ENCODE measurements around the gene TMEM254. TPM values are rescaled to one million over a fixed set of nuclear protein-coding genes. Genes with fewer than 3 reads are reported as not detected.

TMEM254 gene
- total and polyA plus RNA-seq, 7 experiments from 2014 or later = 7.3 to 44.5 (median 17.4) TPM

- Histone ChIP-seq H3K9me3 (ENCODE audit: control insufficient read depth in 2 of 3, low read length in 3 of 3) (no peaks in the 10 kb centered on the region), H3K27me3 (ENCODE audit: control insufficient read depth in 2 of 2, insufficient read depth in 2 of 2, low read length in 2 of 2) (peaks cover 0 to 3% of the 10 kb centered on the region in 2 donors), H3K4me3 (ENCODE audit: low read length) (no peak overlapping the region), H3K36me3 (ENCODE audit: control insufficient read depth in 2 of 3, insufficient read depth in 3 of 3, low read length in 3 of 3) (no peaks in the 10 kb centered on the region), H3K27ac (ENCODE audit: low read depth, low read length) (no peak overlapping the region), H3K4me1 (ENCODE audit: control insufficient read depth in 2 of 2, insufficient read depth in 2 of 2, low read length in 2 of 2) (no peaks in the 10 kb centered on the region)
- DNase-seq (no peak), ATAC-seq (no peak)
- H3K4me1 Mint-ChIP-seq = peaks cover 0 to 7% (median 4%) of the 10 kb centered on the region in 7 donors
- H3K9me3 Mint-ChIP-seq = peaks cover 0 to 1% (median 0%) of the 10 kb centered on the region in 11 donors
- H3K27me3 Mint-ChIP-seq = peaks cover 26 to 48% (median 33%) of the 10 kb centered on the region in 5 donors
- no peak overlapping the region for H3K27ac Mint-ChIP-seq
- ChIA-PET CTCF (no interaction called here), POLR2A (no interaction called here)
- no peak overlapping the region for H3K4me3 Mint-ChIP-seq
- intact Hi-C loops (cut with micrococcal nuclease) = no loop called here
- H3K36me3 Mint-ChIP-seq = no peaks in the 10 kb centered on the region
Observed at GRCh38 chr10:80136134-80136571, 57.7 kb downstream of the TMEM254 start.

DNA sequence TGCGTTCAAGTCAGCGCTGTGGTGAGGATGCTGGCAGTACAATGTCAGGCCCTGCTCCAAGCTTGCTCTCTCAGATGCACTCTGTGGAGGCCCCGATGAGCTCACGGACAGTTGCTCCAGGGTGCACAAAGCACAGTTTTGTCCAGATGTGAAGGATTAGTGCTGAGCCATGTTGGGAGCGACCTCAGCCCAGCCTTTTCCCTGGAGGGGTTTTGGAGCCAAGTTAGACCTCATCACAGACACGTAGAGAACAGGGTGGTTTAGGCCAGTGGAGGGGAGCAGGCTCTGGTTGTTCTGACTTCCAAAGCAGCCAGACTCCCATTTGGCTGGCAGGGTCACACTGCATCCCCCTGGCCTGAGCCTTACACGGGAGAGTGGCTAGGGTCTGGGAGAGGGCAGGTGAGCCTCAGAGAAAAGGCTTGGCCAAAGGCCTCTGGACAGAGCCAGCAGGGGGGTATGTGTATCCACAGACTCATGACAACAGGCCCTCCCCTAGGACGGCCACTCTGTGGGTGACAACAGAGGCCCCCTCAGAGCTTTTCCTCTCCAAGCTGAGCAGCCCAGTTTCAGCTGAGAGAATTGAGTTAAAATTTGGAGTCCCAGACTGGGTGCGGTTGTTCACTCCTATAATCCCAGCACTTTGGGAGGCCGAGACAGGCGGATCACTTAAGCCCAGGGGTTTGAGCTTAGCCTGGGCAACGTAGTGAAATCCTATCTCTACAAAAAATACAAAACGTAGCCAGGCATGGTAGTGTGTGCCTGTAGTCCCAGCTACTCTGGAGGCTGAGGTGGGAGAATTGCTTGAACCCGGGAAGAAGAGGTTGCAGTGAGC is 58.8 kb downstream of the TMEM254 start:
- Histone ChIP-seq H3K9me3 (ENCODE audit: control insufficient read depth in 2 of 3, low read length in 3 of 3) (no peaks in the 10 kb centered on the region), H3K4me3 (ENCODE audit: low read length) (no peak overlapping the region), H3K4me1 (ENCODE audit: control insufficient read depth in 2 of 2, insufficient read depth in 2 of 2, low read length in 2 of 2) (no peaks in the 10 kb centered on the region), H3K36me3 (ENCODE audit: control insufficient read depth in 2 of 3, insufficient read depth in 3 of 3, low read length in 3 of 3) (no peaks in the 10 kb centered on the region), H3K27me3 (ENCODE audit: control insufficient read depth in 2 of 2, insufficient read depth in 2 of 2, low read length in 2 of 2) (peaks cover 0 to 3% of the 10 kb centered on the region in 2 donors), H3K27ac (ENCODE audit: low read depth, low read length) (no peak overlapping the region)
- Mint-ChIP-seq H3K27ac (no peak overlapping the region), H3K27me3 (peaks cover 15 to 37% (median 25%) of the 10 kb centered on the region in 5 donors), H3K9me3 (peaks cover 0 to 1% (median 0%) of the 10 kb centered on the region in 11 donors), H3K4me1 (peaks cover 0 to 7% (median 4%) of the 10 kb centered on the region in 7 donors), H3K36me3 (no peaks in the 10 kb centered on the region), H3K4me3 (no peak overlapping the region)
- ATAC-seq = no peak
- CTCF ChIA-PET = interaction anchor here (0.7 to 0.8 kb wide), 2 partner anchors 51 to 942 kb away, joined by 3 read pairs; no protein-coding TSS in a partner anchor
- no peak for DNase-seq
- intact Hi-C loops (cut with micrococcal nuclease) = no loop called here
- POLR2A ChIA-PET = interaction anchor here (0.7 to 1.4 kb wide), 2 partner anchors 51 to 67 kb away, joined by 3 read pairs; no protein-coding TSS in a partner anchor

- POLR2A ChIA-PET = interaction anchor here (0.7 to 1.4 kb wide), 2 partner anchors 50 to 66 kb away, joined by 3 read pairs; no protein-coding TSS in a partner anchor
- DNase-seq (no peak), ATAC-seq (no peak)
- peaks cover 0 to 4% (median 2%) of the 10 kb centered on the region in 7 donors for H3K4me1 Mint-ChIP-seq
- Histone ChIP-seq H3K4me3 (ENCODE audit: low read length) (no peak overlapping the region), H3K9me3 (ENCODE audit: control insufficient read depth in 2 of 3, low read length in 3 of 3) (no peaks in the 10 kb centered on the region), H3K27me3 (ENCODE audit: control insufficient read depth in 2 of 2, insufficient read depth in 2 of 2, low read length in 2 of 2) (peaks cover 0 to 3% of the 10 kb centered on the region in 2 donors), H3K36me3 (ENCODE audit: control insufficient read depth in 2 of 3, insufficient read depth in 3 of 3, low read length in 3 of 3) (no peaks in the 10 kb centered on the region), H3K27ac (ENCODE audit: low read depth, low read length) (no peak overlapping the region), H3K4me1 (ENCODE audit: control insufficient read depth in 2 of 2, insufficient read depth in 2 of 2, low read length in 2 of 2) (no peaks in the 10 kb centered on the region)
- no peaks in the 10 kb centered on the region for H3K36me3 Mint-ChIP-seq
- no peak overlapping the region for H3K4me3 Mint-ChIP-seq
- intact Hi-C loops (cut with micrococcal nuclease) = no loop called here
- CTCF ChIA-PET = interaction anchor here (0.7 to 0.8 kb wide), 2 partner anchors 50 to 943 kb away, joined by 3 read pairs; no protein-coding TSS in a partner anchor
- no peak overlapping the region for H3K27ac Mint-ChIP-seq
- peaks cover 12 to 33% (median 22%) of the 10 kb centered on the region in 5 donors for H3K27me3 Mint-ChIP-seq
- peaks cover 0 to 1% (median 0%) of the 10 kb centered on the region in 11 donors for H3K9me3 Mint-ChIP-seq
Observed at GRCh38 chr10:80137920-80138319, 59.5 kb downstream of the TMEM254 start.

DNA sequence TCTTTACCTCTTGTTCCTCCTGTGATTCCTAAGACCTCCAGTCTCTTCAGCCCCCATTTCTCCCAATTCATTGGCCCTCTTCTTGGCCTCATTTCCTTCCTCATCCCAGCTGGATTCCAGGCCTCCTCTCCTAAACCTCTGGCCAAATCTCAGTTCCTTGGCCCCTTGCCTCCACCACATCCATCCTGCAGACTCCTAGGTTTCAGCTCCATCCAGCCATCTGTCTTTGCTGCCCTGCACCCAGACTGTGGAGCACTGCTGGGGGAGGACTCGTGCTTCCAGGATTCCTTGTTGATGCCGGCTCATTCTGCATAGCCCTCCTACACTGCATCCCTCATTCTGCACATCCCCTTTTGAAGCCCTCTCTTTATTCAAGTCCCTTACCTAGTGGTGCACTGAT is 60.8 kb downstream of the TMEM254 start:
- H3K36me3 Mint-ChIP-seq = no peaks in the 10 kb centered on the region
- ChIA-PET POLR2A (no interaction called here), CTCF (interaction anchor here (0.6 to 2.4 kb wide), 2 partner anchors 83 to 85 kb away, joined by 3 to 10 read pairs; no protein-coding TSS in a partner anchor)
- Histone ChIP-seq H3K4me1 (ENCODE audit: control insufficient read depth in 2 of 2, insufficient read depth in 2 of 2, low read length in 2 of 2) (peaks cover 0 to 6% of the 10 kb centered on the region in 2 donors), H3K4me3 (ENCODE audit: low read length) (no peak overlapping the region), H3K36me3 (ENCODE audit: control insufficient read depth in 2 of 3, insufficient read depth in 3 of 3, low read length in 3 of 3) (no peaks in the 10 kb centered on the region), H3K9me3 (ENCODE audit: control insufficient read depth in 2 of 3, low read length in 3 of 3) (no peaks in the 10 kb centered on the region), H3K27ac (ENCODE audit: low read depth, low read length) (no peak overlapping the region), H3K27me3 (ENCODE audit: control insufficient read depth in 2 of 2, insufficient read depth in 2 of 2, low read length in 2 of 2) (no peaks in the 10 kb centered on the region)
- ATAC-seq (no peak), DNase-seq (no peak)
- intact Hi-C loops (cut with micrococcal nuclease) = no loop called here
- peaks cover 0 to 2% (median 0%) of the 10 kb centered on the region in 11 donors for H3K9me3 Mint-ChIP-seq
- H3K4me1 Mint-ChIP-seq = peaks cover 0 to 8% (median 6%) of the 10 kb centered on the region in 7 donors
- no peak overlapping the region for H3K27ac Mint-ChIP-seq
- peaks cover 5 to 22% (median 10%) of the 10 kb centered on the region in 5 donors for H3K27me3 Mint-ChIP-seq
- H3K4me3 Mint-ChIP-seq = no peak overlapping the region

GRCh38 chr10:80140251-80140650 is 61.8 kb downstream of the TMEM254 start:
- Histone ChIP-seq H3K4me1 (ENCODE audit: control insufficient read depth in 2 of 2, insufficient read depth in 2 of 2, low read length in 2 of 2) (peaks cover 7 to 12% of the 10 kb centered on the region in 2 donors), H3K27me3 (ENCODE audit: control insufficient read depth in 2 of 2, insufficient read depth in 2 of 2, low read length in 2 of 2) (no peaks in the 10 kb centered on the region), H3K4me3 (ENCODE audit: low read length) (no peak overlapping the region), H3K27ac (ENCODE audit: low read depth, low read length) (no peak overlapping the region), H3K9me3 (ENCODE audit: control insufficient read depth in 2 of 3, low read length in 3 of 3) (no peaks in the 10 kb centered on the region), H3K36me3 (ENCODE audit: control insufficient read depth in 2 of 3, insufficient read depth in 3 of 3, low read length in 3 of 3) (no peaks in the 10 kb centered on the region)
- DNase-seq (no peak), ATAC-seq (no peak)
- CTCF ChIA-PET = interaction anchor here (1.1 to 2.4 kb wide), 2 partner anchors 22 to 82 kb away, joined by 3 to 10 read pairs; no protein-coding TSS in a partner anchor
- Mint-ChIP-seq H3K4me1 (peaks cover 8 to 17% (median 14%) of the 10 kb centered on the region in 7 donors), H3K27ac (peak overlapping the region in 2 of 9 donors; percentile 11), H3K4me3 (no peak overlapping the region), H3K9me3 (peaks cover 0 to 5% (median 0%) of the 10 kb centered on the region in 11 donors), H3K36me3 (no peaks in the 10 kb centered on the region), H3K27me3 (peaks cover 0 to 16% (median 5%) of the 10 kb centered on the region in 5 donors)
- POLR2A ChIA-PET = interaction anchor here (1.0 kb wide), 1 partner anchor 68 kb away, joined by 3 read pairs; no protein-coding TSS in a partner anchor
- intact Hi-C loops (cut with micrococcal nuclease) = loop anchor here in 1 of 2 donors (5.0 kb wide), 1 partner anchor 63 kb away; the partner anchor contains the start of gene TMEM254

GRCh38 chr10:80141696-80142460 is 63.4 kb downstream of the TMEM254 start:
- peak overlapping the region in 1 of 10 donors; percentile 39 for H3K4me3 Mint-ChIP-seq
- no peak overlapping the region for H3K4me3 ChIP-seq (ENCODE audit: low read length)
- POLR2A ChIA-PET = no interaction called here
- peaks cover 0 to 16% (median 5%) of the 10 kb centered on the region in 5 donors for H3K27me3 Mint-ChIP-seq
- ATAC-seq (no peak), DNase-seq (no peak)
- H3K36me3 Mint-ChIP-seq = no peaks in the 10 kb centered on the region
- H3K27ac ChIP-seq (ENCODE audit: low read depth, low read length) = no peak overlapping the region
- peaks cover 7 to 12% of the 10 kb centered on the region in 2 donors for H3K4me1 ChIP-seq (ENCODE audit: control insufficient read depth in 2 of 2, insufficient read depth in 2 of 2, low read length in 2 of 2)
- H3K27me3 ChIP-seq (ENCODE audit: control insufficient read depth in 2 of 2, insufficient read depth in 2 of 2, low read length in 2 of 2) = no peaks in the 10 kb centered on the region
- no peaks in the 10 kb centered on the region for H3K9me3 ChIP-seq (ENCODE audit: control insufficient read depth in 2 of 3, low read length in 3 of 3)
- CTCF ChIA-PET = interaction anchor here (0.7 to 3.1 kb wide), 3 partner anchors 25 to 95 kb away, joined by 3 to 52 read pairs (median 3); no protein-coding TSS in a partner anchor
- H3K4me1 Mint-ChIP-seq = peaks cover 14 to 25% (median 23%) of the 10 kb centered on the region in 7 donors
- H3K9me3 Mint-ChIP-seq = peaks cover 0 to 5% (median 0%) of the 10 kb centered on the region in 11 donors
- no peaks in the 10 kb centered on the region for H3K36me3 ChIP-seq (ENCODE audit: control insufficient read depth in 2 of 3, insufficient read depth in 3 of 3, low read length in 3 of 3)
- intact Hi-C loops (cut with micrococcal nuclease) = loop anchor here in 1 of 2 donors (2.0 to 5.0 kb wide), 2 partner anchors 65 to 83 kb away; partner anchors contain the start of gene TMEM254
- H3K27ac Mint-ChIP-seq = peak overlapping the region in 1 of 9 donors; percentile 55

Data from naive thymus-derived CD4-positive, alpha-beta T cell (primary cell).